GM12878 (cell line): ENCODE measurements around the gene YPEL2. TPM values are rescaled to one million over a fixed set of nuclear protein-coding genes. Genes with fewer than 3 reads are reported as not detected.

ENCODE experiments used
- ATAC-seq: fragments of 200-7000 bp; cut with Tn5 transposase; 3 replicates; pipeline ENCODE4 v1.9.1; 2020; ENCODE audit warnings: mild to moderate bottlenecking, moderate library complexity
- BruUV-seq: library from RNA; stranded (reverse); fragments of 400-500 nt; replicated peaks from 2 replicates; lab custom pipeline; 2021; lab: Mats Ljungman, UMichigan
- CTCF ChIA-PET: fragments of 300-600 bp; sonication (Branson Sonifier 250); formaldehyde crosslinking; extraction: SDS; loops from one replicate; lab custom pipeline; 2021; ENCODE audit warnings: inconsistent platforms; lab: Yijun Ruan, JAX
- POLR2A ChIA-PET: fragments of 350-600 bp; formaldehyde crosslinking; extraction: SDS; loops from one replicate; lab custom pipeline; 2021; ENCODE audit warnings: inconsistent platforms; lab: Charles Lee
- RAD21 ChIA-PET: fragments of 300-600 bp; sonication (Branson Sonifier 250); formaldehyde crosslinking; loops from one replicate; lab custom pipeline; 2023; ENCODE audit warnings: antibody characterized with exemption; ENCODE audit not compliant: unreplicated experiment; lab: Charles Lee
- SMC1A ChIA-PET: fragments of 300-600 bp; sonication (Branson Sonifier 250); formaldehyde crosslinking; loops from one replicate; lab custom pipeline; 2023; ENCODE audit not compliant: unreplicated experiment, uncharacterized antibody; lab: Charles Lee
- DNase-seq: peaks from one replicate; pipeline ENCODE4 v3.0.0-alpha.2; 2011; ENCODE audit warnings: low read depth, low spot score
- FAIRE-seq: peaks from 3 replicates; lab custom pipeline; 2011; peaks lifted over from hg19 to GRCh38; lab: Jason Lieb, UNC
- H2AFZ ChIP-seq: 2 replicates; pipeline ENCODE4 v1.6.0; 2011; ENCODE audit warnings: low read depth, low read length, control low read depth; ENCODE audit not compliant: control insufficient read depth
- H3K27ac ChIP-seq: 2 replicates; pipeline ENCODE4 v1.5.1; 2011; ENCODE audit warnings: control low read depth; ENCODE audit not compliant: control insufficient read depth, insufficient read depth
- H3K27me3 ChIP-seq, 2 experiments: replicated peaks in 1 of 2; 2 replicates each; pipeline versions ENCODE4 v1.6.0 to v1.6.1; 2011; ENCODE audit warnings: low read length in 1 of 2; ENCODE audit not compliant: control insufficient read depth in 2 of 2, insufficient read depth in 2 of 2
- H3K36me3 ChIP-seq, 2 experiments: 2 replicates each; pipeline ENCODE4 v1.5.1; 2011; ENCODE audit warnings: low read length in 1 of 2; ENCODE audit not compliant: control insufficient read depth in 2 of 2, insufficient read depth in 2 of 2
- H3K4me1 ChIP-seq: 2 replicates; pipeline ENCODE4 v1.6.1; 2011; ENCODE audit warnings: mild to moderate bottlenecking, low read length, moderate library complexity, mixed read lengths; ENCODE audit not compliant: control insufficient read depth, insufficient read depth
- H3K4me2 ChIP-seq: 2 replicates; pipeline ENCODE4 v1.6.0; 2011; ENCODE audit warnings: control low read depth; ENCODE audit not compliant: control insufficient read depth, insufficient read depth
- H3K4me3 ChIP-seq: fragments of 200-600 bp; sonication (generic); 2 replicates; pipeline ENCODE4 v1.5.1; 2016
- H3K79me2 ChIP-seq: 2 replicates; pipeline ENCODE4 v1.6.0; 2011; ENCODE audit warnings: low read length; ENCODE audit not compliant: control insufficient read depth, insufficient read depth
- H3K9ac ChIP-seq: 2 replicates; pipeline ENCODE4 v1.8.0; 2011; ENCODE audit warnings: low read length, control low read depth, mixed read lengths; ENCODE audit not compliant: control insufficient read depth, insufficient read depth
- H3K9me3 ChIP-seq: replicated peaks from 3 replicates; pipeline ENCODE4 v1.5.1; 2011; ENCODE audit warnings: mild to moderate bottlenecking, low read length; ENCODE audit not compliant: control insufficient read depth, insufficient read depth
- H4K20me1 ChIP-seq: 2 replicates; pipeline ENCODE4 v1.6.0; 2011; ENCODE audit not compliant: control insufficient read depth, insufficient read depth
- BRCA1 ChIP-seq: IDR thresholded peaks from 2 replicates; pipeline ENCODE4 v1.6.1; 2011; ENCODE audit warnings: low read depth, low read length, improper control_type of control experiment
- CHD2 ChIP-seq: IDR thresholded peaks from 2 replicates; pipeline ENCODE4 v1.6.1; 2011; ENCODE audit warnings: low read depth, low read length, improper control_type of control experiment, borderline replicate concordance
- NFYA ChIP-seq: IDR thresholded peaks from 2 replicates; pipeline ENCODE4 v1.6.1; 2011; ENCODE audit warnings: low read depth, mild to moderate bottlenecking, low read length, improper control_type of control experiment, borderline replicate concordance
- NR2C2 ChIP-seq: IDR thresholded peaks from 2 replicates; pipeline ENCODE4 v1.6.1; 2011; ENCODE audit warnings: borderline replicate concordance, low read depth; ENCODE audit not compliant: control insufficient read depth, insufficient read length
- NR2F1 ChIP-seq: fragments of 450-650 bp; conservative IDR thresholded peaks from 2 replicates; pipeline ENCODE4 v1.6.1; 2017; ENCODE audit warnings: mild to moderate bottlenecking
- POLR2A ChIP-seq: IDR thresholded peaks from 2 replicates; pipeline ENCODE4 v1.6.1; 2011; ENCODE audit warnings: low read depth, mild to moderate bottlenecking, low read length
- POLR2AphosphoS2 ChIP-seq: IDR thresholded peaks from 2 replicates; pipeline ENCODE4 v1.6.1; 2011; ENCODE audit warnings: low read depth, mild to moderate bottlenecking, low read length, improper control_type of control experiment, moderate library complexity
- STAT1 ChIP-seq: fragments of 450-650 bp; conservative IDR thresholded peaks from 2 replicates; pipeline ENCODE4 v1.6.1; 2014; ENCODE audit warnings: antibody characterized with exemption, mild to moderate bottlenecking
- YY1 ChIP-seq: IDR thresholded peaks from 2 replicates; pipeline ENCODE4 v1.6.1; 2011; ENCODE audit warnings: low read depth, mild to moderate bottlenecking, low read length
- ZZZ3 ChIP-seq: IDR thresholded peaks from 2 replicates; pipeline ENCODE4 v1.6.1; 2011; ENCODE audit warnings: low read depth; ENCODE audit not compliant: control insufficient read depth, insufficient read length
- WGBS: methylation state at CpG from one replicate; pipeline ENCODE4 v1.1.6; 2016; ENCODE audit warnings: low lambda C conversion rate; ENCODE audit not compliant: insufficient replicate concordance, insufficient coverage; ENCODE audit errors: missing lambda C conversion rate; 5-methylcytosine and 5-hydroxymethylcytosine counted together
- in situ Hi-C: fragments of 300-500 bp; cut with MboI; formaldehyde crosslinking; loops from 9 replicates; pipeline ENCODE4 v1.14.3; 2018; ENCODE audit warnings: mixed read lengths
- intact Hi-C: fragments of 100-400 bp; cut with micrococcal nuclease; formaldehyde crosslinking; loops from one replicate; pipeline ENCODE4 v1.14.2; 2022; ENCODE audit not compliant: unreplicated experiment
- polyA plus RNA-seq, 11 experiments: library from polyadenylated mRNA; depleted of rRNA in 4 of 11; unstranded in 6 of 11; stranded (reverse) in 5 of 11; fragments of >200 nt; fragmentation: Nextera tagmentation in 4 of 11; fragmentation: Illumina TruSeq in 1 of 11; extraction: Ambion mirVana in 4 of 11; extraction: Trizol in 1 of 11; gene quantifications; 1 replicate in 1 of 11; 2 replicates in 10 of 11; pipeline versions ENCODE4 v1.2.1 to v1.2.3, GENCODE V29; 2011 to 2016; ENCODE audit warnings: inconsistent platforms in 2 of 11, missing spikeins in 2 of 11, low read depth in 1 of 11
- total RNA-seq, 4 experiments: library from RNA; depleted of rRNA in 3 of 4; stranded (reverse); fragments of >200 nt in 3 of 4; fragmentation: Illumina TruSeq in 1 of 4; extraction: Trizol in 1 of 4; gene quantifications; 2 replicates each; pipeline versions ENCODE4 v1.2.1 to v1.2.3, GENCODE V29; 2013 to 2021
- TF ChIP-seq, protein P1 (sequence below): fragments of 150-350 bp; IDR thresholded peaks from 2 replicates; pipeline ENCODE4 v1.6.1; 2016; ENCODE audit warnings: low read depth, low read length
- TF ChIP-seq, protein P2 (sequence below): IDR thresholded peaks from 2 replicates; pipeline ENCODE4 v1.6.1; 2011; ENCODE audit warnings: low read depth, mild to moderate bottlenecking, low read length, moderate library complexity, borderline replicate concordance; ENCODE audit errors: extremely low read depth

YPEL2 gene
- total and polyA plus RNA-seq, 10 of the 15 experiments (the other 5 are each of a cell fraction or from before 2014, with no cell fraction given), result 0.11 to 8.1 (median 0.48) TPM

DNA sequence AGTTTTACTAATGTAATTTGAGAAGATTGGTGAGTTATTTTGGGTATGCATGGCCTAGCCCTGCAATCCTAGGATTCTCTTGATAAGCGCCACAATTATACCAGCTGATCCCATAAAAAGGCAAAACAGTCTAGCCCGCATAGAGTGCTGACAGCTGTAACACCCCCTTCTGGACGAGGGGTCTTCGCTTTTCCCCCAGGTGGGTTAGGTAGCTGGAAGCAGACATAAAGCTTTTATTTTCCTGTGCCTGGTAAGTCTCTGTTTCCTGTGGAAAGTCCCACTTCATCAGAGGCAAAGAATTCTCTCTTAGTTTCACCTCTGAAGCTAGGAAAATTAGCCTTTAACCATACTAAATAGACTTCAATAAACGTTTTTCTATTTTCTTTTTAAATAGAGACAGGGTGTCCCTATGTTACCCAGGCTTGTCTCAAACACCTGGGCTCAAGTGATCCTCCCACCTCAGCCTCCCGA is 108.3 kb downstream of the YPEL2 start:
- no peak overlapping the region; the same call in 1 of the 2 replicates for H3K27ac ChIP-seq

More for the DNA sequence above, 108.3 kb downstream of the YPEL2 start:
- in situ Hi-C loops (loop anchor here (5.0 kb wide), 1 partner anchor 127 kb away; no protein-coding TSS in a partner anchor), intact Hi-C loops (loop anchor here (1.0 to 5.0 kb wide), 3 partner anchors 110 to 217 kb away; partner anchors contain the start of gene GDPD1)
- Histone ChIP-seq H3K79me2 (no peaks in the 10 kb centered on the region), H3K27me3 (no peaks in the 10 kb centered on the region), H3K4me1 (peaks cover 25% of the 10 kb centered on the region), H2AFZ (no peak overlapping the region), H3K4me2 (no peak overlapping the region), H3K36me3 (no peaks in the 10 kb centered on the region), H3K9me3 (no peaks in the 10 kb centered on the region), H3K9ac (no peak overlapping the region), H4K20me1 (no peaks in the 10 kb centered on the region), H3K4me3 (no peak overlapping the region)
- ChIA-PET CTCF (interaction anchor here (0.8 to 17.9 kb wide), 17 partner anchors 12 to 921 kb away, joined by 3 to 383 read pairs (median 4); partner anchors contain the start of genes GDPD1 and YPEL2), SMC1A (interaction anchor here (0.6 to 9.8 kb wide), 14 partner anchors 12 to 277 kb away, joined by 3 to 217 read pairs (median 4); no protein-coding TSS in a partner anchor), RAD21 (interaction anchor here (0.9 to 10.1 kb wide), 10 partner anchors 13 to 420 kb away, joined by 3 to 169 read pairs (median 4); partner anchors contain the start of genes GDPD1 and YPEL2), POLR2A (interaction anchor here (0.6 to 1.2 kb wide), 4 partner anchors 10 to 929 kb away, joined by 3 to 4 read pairs (median 3); no protein-coding TSS in a partner anchor)
- BruUV-seq, result no TSS peak
- TF ChIP-seq NFYA, result no peak
- TF ChIP-seq, protein P1, sequence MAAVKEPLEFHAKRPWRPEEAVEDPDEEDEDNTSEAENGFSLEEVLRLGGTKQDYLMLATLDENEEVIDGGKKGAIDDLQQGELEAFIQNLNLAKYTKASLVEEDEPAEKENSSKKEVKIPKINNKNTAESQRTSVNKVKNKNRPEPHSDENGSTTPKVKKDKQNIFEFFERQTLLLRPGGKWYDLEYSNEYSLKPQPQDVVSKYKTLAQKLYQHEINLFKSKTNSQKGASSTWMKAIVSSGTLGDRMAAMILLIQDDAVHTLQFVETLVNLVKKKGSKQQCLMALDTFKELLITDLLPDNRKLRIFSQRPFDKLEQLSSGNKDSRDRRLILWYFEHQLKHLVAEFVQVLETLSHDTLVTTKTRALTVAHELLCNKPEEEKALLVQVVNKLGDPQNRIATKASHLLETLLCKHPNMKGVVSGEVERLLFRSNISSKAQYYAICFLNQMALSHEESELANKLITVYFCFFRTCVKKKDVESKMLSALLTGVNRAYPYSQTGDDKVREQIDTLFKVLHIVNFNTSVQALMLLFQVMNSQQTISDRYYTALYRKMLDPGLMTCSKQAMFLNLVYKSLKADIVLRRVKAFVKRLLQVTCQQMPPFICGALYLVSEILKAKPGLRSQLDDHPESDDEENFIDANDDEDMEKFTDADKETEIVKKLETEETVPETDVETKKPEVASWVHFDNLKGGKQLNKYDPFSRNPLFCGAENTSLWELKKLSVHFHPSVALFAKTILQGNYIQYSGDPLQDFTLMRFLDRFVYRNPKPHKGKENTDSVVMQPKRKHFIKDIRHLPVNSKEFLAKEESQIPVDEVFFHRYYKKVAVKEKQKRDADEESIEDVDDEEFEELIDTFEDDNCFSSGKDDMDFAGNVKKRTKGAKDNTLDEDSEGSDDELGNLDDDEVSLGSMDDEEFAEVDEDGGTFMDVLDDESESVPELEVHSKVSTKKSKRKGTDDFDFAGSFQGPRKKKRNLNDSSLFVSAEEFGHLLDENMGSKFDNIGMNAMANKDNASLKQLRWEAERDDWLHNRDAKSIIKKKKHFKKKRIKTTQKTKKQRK, result no peak
- no peak for TF ChIP-seq BRCA1
- TF ChIP-seq CHD2, result no peak
- TF ChIP-seq POLR2AphosphoS2, result no peak
- no peak for TF ChIP-seq NR2C2
- TF ChIP-seq, protein P2, sequence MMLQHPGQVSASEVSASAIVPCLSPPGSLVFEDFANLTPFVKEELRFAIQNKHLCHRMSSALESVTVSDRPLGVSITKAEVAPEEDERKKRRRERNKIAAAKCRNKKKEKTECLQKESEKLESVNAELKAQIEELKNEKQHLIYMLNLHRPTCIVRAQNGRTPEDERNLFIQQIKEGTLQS, result no peak
- TF ChIP-seq YY1, result no peak
- TF ChIP-seq NR2F1, result no peak
- no peak for TF ChIP-seq ZZZ3
- TF ChIP-seq POLR2A, result no peak
- TF ChIP-seq STAT1, result no peak
- WGBS, result 51% methylated on average over 6 of the region's 6 CpGs
- DNase-seq, result no peak
- no peak for ATAC-seq
- no peak for FAIRE-seq
